Measurements from ENCODE around the gene ILK. TPM values are rescaled to one million over a fixed set of nuclear protein-coding genes. Genes with fewer than 3 reads are reported as not detected.

ILK gene
- total RNA-seq, 1 donor from 2014 or later = 128 TPM

DNA sequence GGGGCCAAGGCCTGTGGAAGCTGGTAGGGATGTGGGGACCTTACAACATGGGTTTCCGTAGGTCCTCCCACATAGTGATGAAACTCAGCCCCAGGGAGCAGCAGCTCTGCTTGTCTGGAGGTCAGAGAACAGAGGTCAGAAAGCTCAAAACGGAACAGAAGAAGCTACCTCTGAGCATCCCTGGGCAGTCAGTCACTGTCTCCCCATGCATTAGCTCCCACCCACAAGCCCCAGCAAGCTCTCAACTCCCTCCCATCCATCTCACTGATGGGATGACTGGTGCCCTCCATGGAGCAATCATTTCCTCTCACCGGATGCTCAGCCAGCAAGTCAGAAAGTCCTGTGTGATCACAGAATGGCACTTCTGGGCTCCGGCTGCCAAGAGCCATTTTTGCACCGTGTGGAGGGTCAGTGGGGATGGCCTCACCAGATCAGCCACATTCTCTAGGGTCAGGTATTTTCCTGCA, 13.8 kb downstream of the ILK start:
- intact Hi-C loops (cut with micrococcal nuclease) = no loop called here
- Mint-ChIP-seq H3K4me1 (peaks cover 7% of the 10 kb centered on the region), H3K4me3 (no peak overlapping the region), H3K27ac (no peak overlapping the region), H3K27me3 (no peaks in the 10 kb centered on the region), H3K36me3 (ENCODE audit: low read depth) (peaks cover 8% of the 10 kb centered on the region), H3K9me3 (no peaks in the 10 kb centered on the region)
- no peak for ATAC-seq (ENCODE audit: low read depth)
- CTCF ChIA-PET = interaction anchor here (0.6 to 3.0 kb wide), 7 partner anchors 13 to 138 kb away, joined by 3 to 26 read pairs (median 9); partner anchors contain the start of genes ILK and MRPL17
- DNase-seq = peak; percentile 12
- TF ChIP-seq, protein P1, sequence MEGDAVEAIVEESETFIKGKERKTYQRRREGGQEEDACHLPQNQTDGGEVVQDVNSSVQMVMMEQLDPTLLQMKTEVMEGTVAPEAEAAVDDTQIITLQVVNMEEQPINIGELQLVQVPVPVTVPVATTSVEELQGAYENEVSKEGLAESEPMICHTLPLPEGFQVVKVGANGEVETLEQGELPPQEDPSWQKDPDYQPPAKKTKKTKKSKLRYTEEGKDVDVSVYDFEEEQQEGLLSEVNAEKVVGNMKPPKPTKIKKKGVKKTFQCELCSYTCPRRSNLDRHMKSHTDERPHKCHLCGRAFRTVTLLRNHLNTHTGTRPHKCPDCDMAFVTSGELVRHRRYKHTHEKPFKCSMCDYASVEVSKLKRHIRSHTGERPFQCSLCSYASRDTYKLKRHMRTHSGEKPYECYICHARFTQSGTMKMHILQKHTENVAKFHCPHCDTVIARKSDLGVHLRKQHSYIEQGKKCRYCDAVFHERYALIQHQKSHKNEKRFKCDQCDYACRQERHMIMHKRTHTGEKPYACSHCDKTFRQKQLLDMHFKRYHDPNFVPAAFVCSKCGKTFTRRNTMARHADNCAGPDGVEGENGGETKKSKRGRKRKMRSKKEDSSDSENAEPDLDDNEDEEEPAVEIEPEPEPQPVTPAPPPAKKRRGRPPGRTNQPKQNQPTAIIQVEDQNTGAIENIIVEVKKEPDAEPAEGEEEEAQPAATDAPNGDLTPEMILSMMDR (IDR thresholded peaks at IDR 0.05) = no peak
- POLR2A ChIA-PET = interaction anchor here (1.3 to 3.5 kb wide), 13 partner anchors 10 to 926 kb away, joined by 3 to 69 read pairs (median 14); partner anchors contain the start of genes ARFIP2, ILK, MRPL17 and RRP8

DNA sequence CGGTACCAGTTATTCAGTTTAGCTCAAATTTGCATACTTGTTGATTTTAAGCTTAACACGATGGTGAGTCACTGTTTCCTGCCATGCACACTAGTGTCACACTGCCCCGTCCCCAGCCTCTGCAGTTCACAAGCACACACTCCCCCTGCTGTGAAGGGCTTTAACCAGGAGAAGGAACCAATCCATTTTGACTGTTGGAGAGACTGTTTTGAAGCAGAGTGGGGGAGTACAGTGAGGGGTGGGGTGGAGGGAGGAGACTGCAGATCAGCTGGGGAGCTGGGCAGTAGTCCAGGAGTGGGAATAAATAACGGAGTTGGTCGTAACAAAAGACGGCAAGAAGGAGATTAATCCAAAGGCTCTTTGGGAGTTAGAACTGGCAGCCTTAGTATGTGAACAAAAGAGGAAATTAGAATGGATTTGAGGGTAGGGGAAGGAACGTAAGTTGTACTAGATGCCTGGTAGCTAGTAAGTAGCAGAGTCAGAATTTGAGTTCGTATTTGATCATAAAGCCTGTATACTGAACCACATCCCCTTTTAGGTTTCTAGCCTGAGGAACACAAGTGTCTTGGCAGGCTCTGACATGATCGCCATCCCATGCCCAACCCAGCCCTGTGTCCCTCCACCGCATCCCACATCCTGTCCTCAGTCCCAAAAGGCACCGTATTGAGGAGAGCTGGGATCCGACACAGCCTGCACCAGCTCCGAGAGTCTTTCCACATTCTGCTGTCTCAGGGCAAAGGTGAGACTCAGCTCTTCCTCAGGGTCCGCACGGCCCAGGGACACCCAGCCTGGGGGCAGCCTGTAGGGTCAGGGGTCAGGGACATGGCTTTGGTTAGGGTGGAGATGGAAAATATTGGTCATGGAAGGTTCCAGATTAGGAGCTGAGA, 14.8 kb downstream of the ILK start:
- intact Hi-C loops (cut with micrococcal nuclease) = loop anchor here (1.0 to 2.0 kb wide), 6 partner anchors 15 to 228 kb away; partner anchors contain the start of genes ARFIP2, ILK, MRPL17 and RRP8
- Mint-ChIP-seq H3K4me3 (no peak overlapping the region), H3K27ac (no peak overlapping the region), H3K4me1 (peaks cover 7% of the 10 kb centered on the region), H3K36me3 (ENCODE audit: low read depth) (peaks cover 8% of the 10 kb centered on the region), H3K9me3 (no peaks in the 10 kb centered on the region), H3K27me3 (no peaks in the 10 kb centered on the region)
- TF ChIP-seq, protein P1 (IDR thresholded peaks at IDR 0.05) = no peak
- POLR2A ChIA-PET = interaction anchor here (0.6 to 3.5 kb wide), 21 partner anchors 9 to 927 kb away, joined by 3 to 69 read pairs (median 6); partner anchors contain the start of genes ARFIP2, DCHS1, ILK and MRPL17
- peak; percentile 46 for DNase-seq
- CTCF ChIA-PET = interaction anchor here (0.6 to 3.0 kb wide), 12 partner anchors 9 to 918 kb away, joined by 3 to 26 read pairs (median 5); partner anchors contain the start of genes ILK and MRPL17
- ATAC-seq (ENCODE audit: low read depth) = peak; percentile 49

DNA sequence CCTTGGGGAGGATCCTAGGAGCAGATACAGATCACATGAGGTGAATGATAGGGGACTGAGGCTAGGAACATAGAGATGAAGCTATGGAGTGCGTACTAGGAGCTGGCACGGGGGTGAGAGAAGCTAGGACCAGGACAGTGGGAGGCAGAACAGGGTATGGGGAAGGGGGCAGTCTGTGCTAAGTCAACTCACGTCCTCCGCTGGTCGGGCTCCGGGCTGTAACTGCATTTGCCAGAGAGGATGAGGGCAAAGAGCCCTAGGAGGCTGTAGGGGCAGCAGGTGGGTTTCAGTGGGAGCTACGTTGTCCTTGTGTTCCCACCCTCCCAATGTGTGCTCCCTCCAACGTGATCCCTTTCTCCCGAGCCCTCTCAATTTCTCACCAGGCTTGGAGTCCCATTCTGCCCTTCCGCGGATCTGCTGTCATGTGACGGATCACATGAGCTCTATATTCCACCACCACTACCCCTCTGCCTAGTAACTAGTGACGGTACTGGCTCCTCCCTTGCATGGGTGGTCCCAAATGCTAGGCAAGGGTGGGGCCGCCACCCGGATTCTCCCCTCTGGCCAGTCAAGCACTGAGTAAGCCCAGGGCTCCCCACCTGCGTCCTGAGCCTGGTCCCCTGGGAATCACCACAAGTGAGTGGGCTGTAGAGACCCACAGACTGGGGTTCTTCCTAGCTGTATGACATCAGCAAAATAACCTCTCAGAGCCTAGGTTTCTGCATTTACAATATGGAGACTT, 15.6 kb downstream of the ILK start, which contains the start of gene TPP1:
Gene TPP1 (minus strand): TSS at position 419 of the 742 bp plus-strand sequence. CDS start 22 bp downstream, at position 397.
- peak; percentile 87 for DNase-seq
- peak; percentile 89 for ATAC-seq (ENCODE audit: low read depth)
- peaks cover 7% of the 10 kb centered on the region for H3K4me1 Mint-ChIP-seq
- TF ChIP-seq, protein P1 (IDR thresholded peaks at IDR 0.05) = no peak
- intact Hi-C loops (cut with micrococcal nuclease) = loop anchor here (1.0 to 2.0 kb wide), 5 partner anchors 16 to 228 kb away; partner anchors contain the start of genes ARFIP2, ILK, MRPL17 and RRP8
- no peaks in the 10 kb centered on the region for H3K9me3 Mint-ChIP-seq
- peaks cover 8% of the 10 kb centered on the region for H3K36me3 Mint-ChIP-seq (ENCODE audit: low read depth)
- no peak within 1 kb of the TSS for H3K4me3 Mint-ChIP-seq
- ChIA-PET POLR2A (interaction anchor here (0.5 to 3.5 kb wide), 20 partner anchors 8 to 928 kb away, joined by 3 to 69 read pairs (median 7); partner anchors contain the start of genes ARFIP2, DCHS1, ILK and MRPL17), CTCF (interaction anchor here (1.0 to 3.0 kb wide), 11 partner anchors 8 to 919 kb away, joined by 3 to 26 read pairs (median 5); partner anchors contain the start of genes ILK and MRPL17)
- no peaks in the 10 kb centered on the region for H3K27me3 Mint-ChIP-seq
- no peak within 1 kb of the TSS for H3K27ac Mint-ChIP-seq

DNA sequence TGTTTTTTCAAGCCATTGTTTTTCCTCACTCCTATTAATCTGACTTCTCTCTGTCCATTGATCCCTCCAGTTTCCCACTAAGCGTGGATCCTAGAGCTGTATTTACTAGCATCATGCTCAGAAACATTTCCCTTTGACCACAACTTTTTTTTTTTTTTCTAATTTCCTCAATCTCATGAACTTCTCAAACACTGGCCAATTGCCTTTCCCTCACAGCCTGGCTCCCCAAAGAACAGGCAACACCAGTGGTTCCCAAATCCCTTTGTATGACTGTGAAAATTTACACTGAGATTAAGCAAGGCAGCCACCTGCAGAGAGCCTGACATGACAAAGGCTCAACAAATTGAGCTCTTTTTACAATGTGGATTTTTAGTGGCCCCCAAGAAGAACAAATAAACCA, 17.1 kb downstream of the ILK start:
- H3K4me1 Mint-ChIP-seq = peaks cover 7% of the 10 kb centered on the region
- ChIA-PET POLR2A (interaction anchor here (1.0 to 1.9 kb wide), 5 partner anchors 8 to 62 kb away, joined by 3 to 11 read pairs (median 4); partner anchors contain the start of genes MRPL17 and TAF10), CTCF (interaction anchor here (0.7 to 1.4 kb wide), 3 partner anchors 47 to 99 kb away, joined by 3 to 6 read pairs (median 6); partner anchors contain the start of gene MRPL17)
- no peak overlapping the region for H3K4me3 Mint-ChIP-seq
- H3K36me3 Mint-ChIP-seq (ENCODE audit: low read depth) = peaks cover 8% of the 10 kb centered on the region
- TF ChIP-seq, protein P1 (IDR thresholded peaks at IDR 0.05) = no peak
- intact Hi-C loops (cut with micrococcal nuclease) = no loop called here
- H3K27me3 Mint-ChIP-seq = no peaks in the 10 kb centered on the region
- no peaks in the 10 kb centered on the region for H3K9me3 Mint-ChIP-seq
- no peak overlapping the region for H3K27ac Mint-ChIP-seq
- DNase-seq (no peak), ATAC-seq (ENCODE audit: low read depth) (no peak)

All from activated B cell treated with CpG ODN at 0.5 μM for 24 hours (primary cell).